GM23338 (cell line): ENCODE results near the gene ZHX3. TPM values are rescaled to one million over a fixed set of nuclear protein-coding genes. Genes with fewer than 3 reads are reported as not detected.

Source experiments
- ATAC-seq: fragments of 200-7000 bp; cut with Tn5 transposase; 3 replicates; pipeline ENCODE4 v1.9.1; 2020
- DNase-seq: peaks from one replicate; pipeline ENCODE4 v3.0.0-alpha.2; 2015; ENCODE audit warnings: low spot score
- H2AFZ ChIP-seq: fragments of 200-600 bp; sonication (generic); 2 replicates; pipeline ENCODE4 v1.8.0; 2016; ENCODE audit warnings: antibody characterized with exemption, mild to moderate bottlenecking, moderate library complexity
- H3F3A ChIP-seq: fragments of 200-600 bp; sonication (generic); replicated peaks from 2 replicates; pipeline ENCODE4 v1.8.0; 2017; ENCODE audit warnings: antibody characterized with exemption, mixed run types, low read depth
- H3K27ac ChIP-seq: fragments of 200-600 bp; sonication (generic); 2 replicates; pipeline ENCODE4 v1.6.1; 2016; ENCODE audit warnings: low read depth
- H3K27me3 ChIP-seq: fragments of 200-600 bp; sonication (generic); 2 replicates; pipeline ENCODE4 v1.8.0; 2016; ENCODE audit warnings: mild to moderate bottlenecking, mixed run types, moderate library complexity; ENCODE audit not compliant: insufficient read depth
- H3K36me3 ChIP-seq: fragments of 200-600 bp; sonication (generic); 2 replicates; pipeline ENCODE4 v1.8.0; 2016; ENCODE audit warnings: mild to moderate bottlenecking; ENCODE audit not compliant: insufficient read depth
- H3K4me1 ChIP-seq: fragments of 200-600 bp; sonication (generic); 2 replicates; pipeline ENCODE4 v1.8.0; 2016; ENCODE audit warnings: mild to moderate bottlenecking, moderate library complexity; ENCODE audit not compliant: insufficient read depth
- H3K4me2 ChIP-seq: fragments of 200-600 bp; sonication (generic); 2 replicates; pipeline ENCODE4 v1.7.1; 2017; ENCODE audit warnings: mixed run types
- H3K4me3 ChIP-seq: fragments of 200-600 bp; sonication (generic); 2 replicates; pipeline ENCODE4 v1.6.1; 2016; ENCODE audit warnings: mixed run types
- H3K79me2 ChIP-seq: fragments of 200-600 bp; sonication (generic); replicated peaks from 2 replicates; pipeline ENCODE4 v1.8.0; 2017; ENCODE audit warnings: mild to moderate bottlenecking; ENCODE audit not compliant: insufficient read depth
- H3K9me2 ChIP-seq: fragments of 200-600 bp; sonication (generic); 2 replicates; pipeline ENCODE4 v1.8.0; 2017; ENCODE audit not compliant: insufficient read depth
- H4K20me1 ChIP-seq: fragments of 200-600 bp; sonication (generic); replicated peaks from 2 replicates; pipeline ENCODE4 v1.8.0; 2017; ENCODE audit warnings: mild to moderate bottlenecking; ENCODE audit not compliant: insufficient read depth
- H3K27ac Mint-ChIP-seq: 2 replicates; pipeline ENCODE4 v1.8.0; 2020; ENCODE audit warnings: inconsistent platforms, mild to moderate bottlenecking, moderate library complexity, mixed read lengths
- H3K27me3 Mint-ChIP-seq: 3 replicates; pipeline ENCODE4 v1.8.0; 2022; ENCODE audit warnings: low read depth, mild to moderate bottlenecking, moderate library complexity, mixed read lengths, inconsistent platforms; ENCODE audit not compliant: insufficient read depth, poor library complexity
- H3K36me3 Mint-ChIP-seq: 3 replicates; pipeline ENCODE4 v1.8.0; 2021; ENCODE audit warnings: low read depth, mild to moderate bottlenecking, inconsistent platforms, moderate library complexity, mixed read lengths
- H3K4me1 Mint-ChIP-seq: 3 replicates; pipeline ENCODE4 v1.8.0; 2020; ENCODE audit warnings: mild to moderate bottlenecking, inconsistent platforms, mixed read lengths
- H3K4me3 Mint-ChIP-seq: 3 replicates; pipeline ENCODE4 v1.8.0; 2021; ENCODE audit warnings: moderate library complexity, mild to moderate bottlenecking, inconsistent platforms, mixed read lengths
- H3K9me3 Mint-ChIP-seq: 3 replicates; pipeline ENCODE4 v1.8.0; 2020; ENCODE audit warnings: moderate library complexity, mild to moderate bottlenecking, inconsistent platforms, mixed read lengths
- CREB1 ChIP-seq: fragments of 250-450 bp; sonication (Bioruptor Pico); IDR thresholded peaks from 2 replicates; pipeline ENCODE4 v1.5.0; 2020; ENCODE audit warnings: low read depth, mild to moderate bottlenecking, moderate library complexity
- CTCF ChIP-seq, 2 experiments: fragments of 200-600 bp in 1 of 2; sonication (generic) in 1 of 2; conservative IDR thresholded peaks; 2 replicates each; pipeline versions ENCODE4 v1.5.1 to v1.6.1; 2016 to 2017; ENCODE audit warnings: antibody characterized with exemption in 2 of 2, low read depth in 2 of 2, mild to moderate bottlenecking in 2 of 2, moderate library complexity in 1 of 2
- EZH2phosphoT487 ChIP-seq: fragments of 200-600 bp; sonication (generic); IDR thresholded peaks from one replicate; pipeline ENCODE4 v1.8.1; 2018; ENCODE audit warnings: antibody characterized with exemption; ENCODE audit not compliant: unreplicated experiment
- JUNB ChIP-seq: IDR thresholded peaks from one replicate; pipeline ENCODE4 v1.6.1; 2016; ENCODE audit warnings: antibody characterized with exemption; ENCODE audit not compliant: unreplicated experiment
- NANOG ChIP-seq: IDR thresholded peaks from 2 replicates; pipeline ENCODE4 v1.6.1; 2016; ENCODE audit warnings: antibody characterized with exemption, borderline replicate concordance
- POLR2AphosphoS5 ChIP-seq: IDR thresholded peaks from 2 replicates; pipeline ENCODE4 v1.6.1; 2016; ENCODE audit warnings: antibody characterized with exemption, low read depth
- REST ChIP-seq: IDR thresholded peaks from one replicate; pipeline ENCODE4 v1.6.1; 2018; ENCODE audit warnings: antibody characterized with exemption; ENCODE audit not compliant: unreplicated experiment
- STAT1 ChIP-seq: IDR thresholded peaks from one replicate; pipeline ENCODE4 v1.6.1; 2016; ENCODE audit warnings: antibody characterized with exemption; ENCODE audit not compliant: unreplicated experiment
- ZNF114 ChIP-seq: fragments of 250-450 bp; sonication (Bioruptor Pico); IDR thresholded peaks from 2 replicates; pipeline ENCODE4 v1.5.0; 2020; ENCODE audit warnings: mild to moderate bottlenecking, moderate library complexity
- ZNF331 ChIP-seq: fragments of 250-450 bp; sonication (Bioruptor Pico); IDR thresholded peaks from 2 replicates; pipeline ENCODE4 v1.5.0; 2020; ENCODE audit warnings: low read depth, mild to moderate bottlenecking, moderate library complexity
- polyA plus RNA-seq: library from polyadenylated mRNA; unstranded; fragments of >200 nt; fragmentation: Nextera tagmentation; extraction: Ambion mirVana; gene quantifications from 2 replicates; pipeline ENCODE4 v1.2.1, GENCODE V29; 2016
- total RNA-seq: library from RNA; depleted of rRNA; stranded (reverse); fragments of >200 nt; shearing (Covaris generic); gene quantifications from 2 replicates; pipeline ENCODE4 v1.2.3, GENCODE V29; 2014
- TF ChIP-seq, protein P1 (sequence below): fragments of 250-450 bp; sonication (Bioruptor Pico); IDR thresholded peaks from 2 replicates; pipeline ENCODE4 v1.5.0; 2020; ENCODE audit warnings: mild to moderate bottlenecking, moderate library complexity
- TF ChIP-seq, protein P2 (sequence below): IDR thresholded peaks from 2 replicates; pipeline ENCODE4 v1.6.1; 2016; ENCODE audit warnings: antibody characterized with exemption

The ZHX3 gene
- total and polyA plus RNA-seq, 2 experiments from 2014 or later = 1.7 to 2.8 TPM

- Mint-ChIP-seq H3K27ac (no peak overlapping the region), H3K36me3 (peaks cover 9% of the 10 kb centered on the region), H3K27me3 (peaks cover 1% of the 10 kb centered on the region), H3K4me3 (no peak overlapping the region), H3K4me1 (peaks cover 56% of the 10 kb centered on the region), H3K9me3 (no peaks in the 10 kb centered on the region)
- H3K4me1 ChIP-seq = peaks cover 5% of the 10 kb centered on the region
- no peaks in the 10 kb centered on the region for H3K9me2 ChIP-seq
- H4K20me1 ChIP-seq = peaks cover 62% of the 10 kb centered on the region
- no peak overlapping the region for H2AFZ ChIP-seq
- peaks cover 98% of the 10 kb centered on the region for H3K79me2 ChIP-seq
- no peak for DNase-seq
- no peaks in the 10 kb centered on the region for H3K36me3 ChIP-seq
- H3K4me3 ChIP-seq = no peak overlapping the region
- TF ChIP-seq POLR2AphosphoS5 (no peak), ZNF331 (no peak), ZNF114 (CRISPR knock-in tag) (no peak), REST (no peak), CTCF (conservative IDR thresholded peaks at IDR 0.05; ENCODE audit: low read depth in 2 of 2) (no peak), STAT1 (no peak), EZH2phosphoT487 (no peak), JUNB (no peak), NANOG (no peak), CREB1 (CRISPR knock-in tag) (no peak)
- TF ChIP-seq, protein P1, sequence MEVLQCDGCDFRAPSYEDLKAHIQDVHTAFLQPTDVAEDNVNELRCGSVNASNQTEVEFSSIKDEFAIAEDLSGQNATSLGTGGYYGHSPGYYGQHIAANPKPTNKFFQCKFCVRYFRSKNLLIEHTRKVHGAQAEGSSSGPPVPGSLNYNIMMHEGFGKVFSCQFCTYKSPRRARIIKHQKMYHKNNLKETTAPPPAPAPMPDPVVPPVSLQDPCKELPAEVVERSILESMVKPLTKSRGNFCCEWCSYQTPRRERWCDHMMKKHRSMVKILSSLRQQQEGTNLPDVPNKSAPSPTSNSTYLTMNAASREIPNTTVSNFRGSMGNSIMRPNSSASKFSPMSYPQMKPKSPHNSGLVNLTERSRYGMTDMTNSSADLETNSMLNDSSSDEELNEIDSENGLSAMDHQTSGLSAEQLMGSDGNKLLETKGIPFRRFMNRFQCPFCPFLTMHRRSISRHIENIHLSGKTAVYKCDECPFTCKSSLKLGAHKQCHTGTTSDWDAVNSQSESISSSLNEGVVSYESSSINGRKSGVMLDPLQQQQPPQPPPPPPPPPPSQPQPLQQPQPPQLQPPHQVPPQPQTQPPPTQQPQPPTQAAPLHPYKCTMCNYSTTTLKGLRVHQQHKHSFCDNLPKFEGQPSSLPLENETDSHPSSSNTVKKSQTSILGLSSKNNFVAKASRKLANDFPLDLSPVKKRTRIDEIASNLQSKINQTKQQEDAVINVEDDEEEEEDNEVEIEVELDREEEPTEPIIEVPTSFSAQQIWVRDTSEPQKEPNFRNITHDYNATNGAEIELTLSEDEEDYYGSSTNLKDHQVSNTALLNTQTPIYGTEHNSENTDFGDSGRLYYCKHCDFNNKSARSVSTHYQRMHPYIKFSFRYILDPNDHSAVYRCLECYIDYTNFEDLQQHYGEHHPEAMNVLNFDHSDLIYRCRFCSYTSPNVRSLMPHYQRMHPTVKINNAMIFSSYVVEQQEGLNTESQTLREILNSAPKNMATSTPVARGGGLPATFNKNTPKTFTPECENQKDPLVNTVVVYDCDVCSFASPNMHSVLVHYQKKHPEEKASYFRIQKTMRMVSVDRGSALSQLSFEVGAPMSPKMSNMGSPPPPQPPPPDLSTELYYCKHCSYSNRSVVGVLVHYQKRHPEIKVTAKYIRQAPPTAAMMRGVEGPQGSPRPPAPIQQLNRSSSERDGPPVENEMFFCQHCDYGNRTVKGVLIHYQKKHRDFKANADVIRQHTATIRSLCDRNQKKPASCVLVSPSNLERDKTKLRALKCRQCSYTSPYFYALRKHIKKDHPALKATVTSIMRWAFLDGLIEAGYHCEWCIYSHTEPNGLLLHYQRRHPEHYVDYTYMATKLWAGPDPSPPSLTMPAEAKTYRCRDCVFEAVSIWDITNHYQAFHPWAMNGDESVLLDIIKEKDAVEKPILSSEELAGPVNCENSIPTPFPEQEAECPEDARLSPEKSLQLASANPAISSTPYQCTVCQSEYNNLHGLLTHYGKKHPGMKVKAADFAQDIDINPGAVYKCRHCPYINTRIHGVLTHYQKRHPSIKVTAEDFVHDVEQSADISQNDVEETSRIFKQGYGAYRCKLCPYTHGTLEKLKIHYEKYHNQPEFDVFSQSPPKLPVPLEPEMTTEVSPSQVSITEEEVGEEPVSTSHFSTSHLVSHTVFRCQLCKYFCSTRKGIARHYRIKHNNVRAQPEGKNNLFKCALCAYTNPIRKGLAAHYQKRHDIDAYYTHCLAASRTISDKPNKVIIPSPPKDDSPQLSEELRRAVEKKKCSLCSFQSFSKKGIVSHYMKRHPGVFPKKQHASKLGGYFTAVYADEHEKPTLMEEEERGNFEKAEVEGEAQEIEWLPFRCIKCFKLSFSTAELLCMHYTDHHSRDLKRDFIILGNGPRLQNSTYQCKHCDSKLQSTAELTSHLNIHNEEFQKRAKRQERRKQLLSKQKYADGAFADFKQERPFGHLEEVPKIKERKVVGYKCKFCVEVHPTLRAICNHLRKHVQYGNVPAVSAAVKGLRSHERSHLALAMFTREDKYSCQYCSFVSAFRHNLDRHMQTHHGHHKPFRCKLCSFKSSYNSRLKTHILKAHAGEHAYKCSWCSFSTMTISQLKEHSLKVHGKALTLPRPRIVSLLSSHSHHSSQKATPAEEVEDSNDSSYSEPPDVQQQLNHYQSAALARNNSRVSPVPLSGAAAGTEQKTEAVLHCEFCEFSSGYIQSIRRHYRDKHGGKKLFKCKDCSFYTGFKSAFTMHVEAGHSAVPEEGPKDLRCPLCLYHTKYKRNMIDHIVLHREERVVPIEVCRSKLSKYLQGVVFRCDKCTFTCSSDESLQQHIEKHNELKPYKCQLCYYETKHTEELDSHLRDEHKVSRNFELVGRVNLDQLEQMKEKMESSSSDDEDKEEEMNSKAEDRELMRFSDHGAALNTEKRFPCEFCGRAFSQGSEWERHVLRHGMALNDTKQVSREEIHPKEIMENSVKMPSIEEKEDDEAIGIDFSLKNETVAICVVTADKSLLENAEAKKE = no peak
- TF ChIP-seq, protein P2, sequence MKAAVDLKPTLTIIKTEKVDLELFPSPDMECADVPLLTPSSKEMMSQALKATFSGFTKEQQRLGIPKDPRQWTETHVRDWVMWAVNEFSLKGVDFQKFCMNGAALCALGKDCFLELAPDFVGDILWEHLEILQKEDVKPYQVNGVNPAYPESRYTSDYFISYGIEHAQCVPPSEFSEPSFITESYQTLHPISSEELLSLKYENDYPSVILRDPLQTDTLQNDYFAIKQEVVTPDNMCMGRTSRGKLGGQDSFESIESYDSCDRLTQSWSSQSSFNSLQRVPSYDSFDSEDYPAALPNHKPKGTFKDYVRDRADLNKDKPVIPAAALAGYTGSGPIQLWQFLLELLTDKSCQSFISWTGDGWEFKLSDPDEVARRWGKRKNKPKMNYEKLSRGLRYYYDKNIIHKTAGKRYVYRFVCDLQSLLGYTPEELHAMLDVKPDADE = no peak
- H3K27ac ChIP-seq = no peak overlapping the region
- H3K4me2 ChIP-seq = no peak overlapping the region
- H3F3A ChIP-seq = no peaks in the 10 kb centered on the region
- ATAC-seq = no peak
- H3K27me3 ChIP-seq = no peaks in the 10 kb centered on the region
Observed at GRCh38 chr20:41155261-41155660, 162.3 kb downstream of the ZHX3 start.
